Measurements from ENCODE around the gene TRIO.

TRIO gene

GRCh38 chr5:14506661-14507060, 363.5 kb downstream of the TRIO start:
- H3K36me3 ChIP-seq (replicated peaks; ENCODE audit: insufficient read depth, low read length), result no peaks in the 10 kb centered on the region
- no peaks in the 10 kb centered on the region for H3F3A ChIP-seq (ENCODE audit: insufficient read depth, low read length)

GRCh38 chr5:14507156-14507941, 364.2 kb downstream of the TRIO start:
- no peak overlapping the region for H3K4me2 ChIP-seq (ENCODE audit: low read depth, low read length)
- no peaks in the 10 kb centered on the region for H3K4me1 ChIP-seq (ENCODE audit: low read length)
- H3K79me2 ChIP-seq (ENCODE audit: low read length), result no peaks in the 10 kb centered on the region
- H3K9ac ChIP-seq (ENCODE audit: low read length), result no peak overlapping the region
- H3F3A ChIP-seq (ENCODE audit: insufficient read depth, low read length), result no peaks in the 10 kb centered on the region
- H3K4me3 ChIP-seq (ENCODE audit: low read length), result no peak overlapping the region
- H4K20me1 ChIP-seq (ENCODE audit: insufficient read depth, low read length), result no peaks in the 10 kb centered on the region
- H3K9me2 ChIP-seq (replicated peaks; ENCODE audit: insufficient read depth, low read length), result no peaks in the 10 kb centered on the region
- TF ChIP-seq EZH2phosphoT487 (IDR thresholded peaks at IDR 0.05; ENCODE audit: low read length) (no peak), EZH2 (optimal IDR thresholded peaks at IDR 0.05; ENCODE audit: low read depth, low read length) (no peak), CTCF (IDR thresholded peaks at IDR 0.05; ENCODE audit: low read length) (no peak)
- H2AFZ ChIP-seq (ENCODE audit: low read length), result no peak overlapping the region
- H3K36me3 ChIP-seq (replicated peaks; ENCODE audit: insufficient read depth, low read length), result no peaks in the 10 kb centered on the region
- H3K27me3 ChIP-seq (replicated peaks; ENCODE audit: insufficient read depth, low read length), result no peaks in the 10 kb centered on the region
- no peak for DNase-seq
- no peaks in the 10 kb centered on the region for H3K9me3 ChIP-seq (replicated peaks; ENCODE audit: insufficient read depth, low read length)
- H3K27ac ChIP-seq (ENCODE audit: low read length), result no peak overlapping the region

More at GRCh38 chr5:14506661-14507060, 363.5 kb downstream of the TRIO start:
- H3K27ac ChIP-seq (ENCODE audit: low read length), result no peak overlapping the region
- H3K9me2 ChIP-seq (replicated peaks; ENCODE audit: insufficient read depth, low read length), result no peaks in the 10 kb centered on the region
- H3K4me2 ChIP-seq (ENCODE audit: low read depth, low read length), result no peak overlapping the region
- no peak overlapping the region for H3K4me3 ChIP-seq (ENCODE audit: low read length)
- H3K9ac ChIP-seq (ENCODE audit: low read length), result no peak overlapping the region
- H3K9me3 ChIP-seq (replicated peaks; ENCODE audit: insufficient read depth, low read length), result no peaks in the 10 kb centered on the region
- no peaks in the 10 kb centered on the region for H4K20me1 ChIP-seq (ENCODE audit: insufficient read depth, low read length)
- H3K27me3 ChIP-seq (replicated peaks; ENCODE audit: insufficient read depth, low read length), result no peaks in the 10 kb centered on the region
- no peak for DNase-seq
- no peaks in the 10 kb centered on the region for H3K79me2 ChIP-seq (ENCODE audit: low read length)
- H2AFZ ChIP-seq (ENCODE audit: low read length), result no peak overlapping the region
- H3K4me1 ChIP-seq (ENCODE audit: low read length), result no peaks in the 10 kb centered on the region
- no peak for TF ChIP-seq EZH2phosphoT487 (IDR thresholded peaks at IDR 0.05; ENCODE audit: low read length)
- no peak for TF ChIP-seq CTCF (IDR thresholded peaks at IDR 0.05; ENCODE audit: low read length)
- no peak for TF ChIP-seq EZH2 (optimal IDR thresholded peaks at IDR 0.05; ENCODE audit: low read depth, low read length)

- H4K20me1 ChIP-seq (ENCODE audit: insufficient read depth, low read length), result no peaks in the 10 kb centered on the region
- H3K4me1 ChIP-seq (ENCODE audit: low read length), result no peaks in the 10 kb centered on the region
- H3K4me3 ChIP-seq (ENCODE audit: low read length), result no peak overlapping the region
- H3K36me3 ChIP-seq (replicated peaks; ENCODE audit: insufficient read depth, low read length), result no peaks in the 10 kb centered on the region
- H3K9ac ChIP-seq (ENCODE audit: low read length), result no peak overlapping the region
- H3K9me3 ChIP-seq (replicated peaks; ENCODE audit: insufficient read depth, low read length), result no peaks in the 10 kb centered on the region
- H3K9me2 ChIP-seq (replicated peaks; ENCODE audit: insufficient read depth, low read length), result no peaks in the 10 kb centered on the region
- H3K27me3 ChIP-seq (replicated peaks; ENCODE audit: insufficient read depth, low read length), result no peaks in the 10 kb centered on the region
- H3K4me2 ChIP-seq (ENCODE audit: low read depth, low read length), result no peak overlapping the region
- H3K79me2 ChIP-seq (ENCODE audit: low read length), result no peaks in the 10 kb centered on the region
- H3K27ac ChIP-seq (ENCODE audit: low read length), result no peak overlapping the region
- no peaks in the 10 kb centered on the region for H3F3A ChIP-seq (ENCODE audit: insufficient read depth, low read length)
- TF ChIP-seq EZH2 (optimal IDR thresholded peaks at IDR 0.05; ENCODE audit: low read depth, low read length) (no peak), CTCF (IDR thresholded peaks at IDR 0.05; ENCODE audit: low read length) (no peak), EZH2phosphoT487 (IDR thresholded peaks at IDR 0.05; ENCODE audit: low read length) (no peak)
- no peak for DNase-seq
- H2AFZ ChIP-seq (ENCODE audit: low read length), result no peak overlapping the region
These were observed 364.9 kb downstream of the TRIO start for GRCh38 chr5:14508046-14508445.
